Activated T-helper 1 cell treated with anti-CD3 and anti-CD28 coated beads, Interleukin-2, amount 50 U/mL, for 16 hours (primary cell): ENCODE data around the gene NEDD4L.

Experiments
- DNase-seq, 2 donors: peaks; one replicate each; pipeline ENCODE4 v3.0.0-alpha.2; 2020; ENCODE audit warnings: low read depth in 1 of 2, low spot score in 1 of 2

Gene NEDD4L

GRCh38 chr18:58205443-58206160 lies 161.6 kb downstream of the NEDD4L start:
- DNase-seq = no peak

GRCh38 chr18:58207520-58208152 lies 163.6 kb downstream of the NEDD4L start:
- no peak for DNase-seq

GRCh38 chr18:58208207-58208932 lies 164.3 kb downstream of the NEDD4L start:
- no peak for DNase-seq

DNA sequence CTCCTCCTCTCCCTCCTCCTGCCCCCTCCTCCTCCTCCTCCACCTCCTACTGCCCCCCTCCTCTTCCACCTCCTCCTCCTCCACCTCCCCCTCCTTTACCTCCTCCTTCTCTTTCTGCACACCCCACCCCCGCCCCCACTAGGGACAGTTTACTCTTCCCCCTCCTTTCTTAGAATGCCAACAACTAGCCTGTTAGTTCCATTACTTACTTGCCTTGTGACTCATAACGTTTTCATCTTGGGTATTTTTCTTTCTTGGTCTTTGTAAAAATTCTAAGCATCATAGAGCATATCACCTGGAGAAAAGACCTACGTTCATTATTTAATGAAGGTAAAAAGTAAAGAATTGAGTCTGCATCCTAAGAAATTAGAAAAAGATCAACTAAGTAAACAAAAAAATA lies 165.3 kb downstream of the NEDD4L start:
- no peak for DNase-seq

DNA sequence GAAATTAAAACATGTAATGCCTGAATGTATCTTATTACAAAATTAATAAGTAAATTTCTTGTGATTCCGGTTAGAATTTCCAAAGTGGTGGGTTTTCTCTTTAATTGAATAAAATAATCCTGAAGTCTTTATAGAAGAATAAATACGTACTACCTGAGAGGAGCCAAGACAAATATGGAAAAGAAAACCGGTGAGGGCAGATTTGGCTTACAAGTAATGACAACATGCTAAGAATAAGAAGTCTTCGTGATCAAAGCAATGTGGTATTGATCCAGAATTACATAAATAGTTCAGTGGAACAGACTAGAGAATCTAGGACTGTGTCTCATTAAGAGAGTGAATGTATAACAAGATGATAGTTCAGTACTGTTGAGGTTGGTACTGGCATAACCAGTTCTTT lies 167.5 kb downstream of the NEDD4L start:
- no peak for DNase-seq

DNA sequence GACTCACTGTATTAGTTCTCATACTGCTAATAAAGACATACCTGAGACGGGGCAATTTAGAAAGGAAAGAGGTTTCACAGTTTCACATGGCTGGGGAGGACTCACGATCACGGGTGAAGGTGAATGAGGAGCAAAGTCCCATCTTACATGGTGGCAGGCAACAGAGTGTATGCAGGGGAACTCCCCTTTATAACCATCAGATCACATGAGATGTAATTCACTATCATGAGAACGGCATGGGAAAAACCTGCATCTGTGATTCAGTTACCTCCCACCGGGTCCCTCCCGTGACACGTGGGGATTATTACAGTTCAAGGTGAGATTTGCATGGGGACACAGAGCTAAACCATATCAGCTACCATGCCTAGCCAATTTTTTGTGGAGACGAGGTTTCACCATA lies 168.2 kb downstream of the NEDD4L start:
- DNase-seq = no peak

DNA sequence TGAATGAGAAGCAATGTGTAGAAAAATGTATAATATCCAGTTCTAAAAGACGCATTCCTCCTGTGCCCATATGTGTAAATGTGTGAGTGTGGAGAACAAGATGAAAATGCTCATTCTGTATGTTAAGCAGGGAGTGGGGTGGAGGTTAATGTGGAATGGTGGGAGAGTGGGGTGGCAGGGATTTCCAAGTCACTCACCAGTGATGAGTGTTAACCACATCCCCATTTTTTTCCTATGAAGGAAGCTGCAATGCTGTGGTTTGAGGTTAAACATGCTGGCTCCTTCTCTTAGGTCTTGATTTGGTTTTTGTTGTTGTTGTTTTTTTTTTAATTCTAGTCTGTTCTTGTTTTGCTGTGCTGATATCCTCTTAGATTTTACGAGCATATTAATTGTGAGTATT lies 169.4 kb downstream of the NEDD4L start:
- DNase-seq = no peak

DNA sequence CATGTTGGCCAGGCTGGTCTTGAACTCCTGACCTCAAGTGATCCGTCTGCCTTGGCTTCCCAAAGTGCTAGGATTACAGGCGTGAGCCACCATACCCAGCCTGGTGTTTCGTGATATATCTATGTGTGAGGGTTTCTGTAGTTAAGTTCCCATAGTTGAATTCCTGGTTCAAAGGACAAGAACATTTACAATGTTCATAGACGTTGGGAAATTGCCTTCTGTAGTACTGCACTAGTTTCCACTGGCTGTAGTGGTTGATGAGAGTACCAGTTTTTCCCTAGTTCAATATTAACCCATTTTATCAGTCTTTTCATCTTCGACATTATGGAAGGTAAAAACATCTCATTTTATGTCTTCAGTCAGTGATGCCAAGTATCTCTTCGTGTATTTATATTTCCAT lies 171.0 kb downstream of the NEDD4L start:
- no peak for DNase-seq

GRCh38 chr18:58216071-58216481 lies 172.1 kb downstream of the NEDD4L start:
- no peak for DNase-seq

DNA sequence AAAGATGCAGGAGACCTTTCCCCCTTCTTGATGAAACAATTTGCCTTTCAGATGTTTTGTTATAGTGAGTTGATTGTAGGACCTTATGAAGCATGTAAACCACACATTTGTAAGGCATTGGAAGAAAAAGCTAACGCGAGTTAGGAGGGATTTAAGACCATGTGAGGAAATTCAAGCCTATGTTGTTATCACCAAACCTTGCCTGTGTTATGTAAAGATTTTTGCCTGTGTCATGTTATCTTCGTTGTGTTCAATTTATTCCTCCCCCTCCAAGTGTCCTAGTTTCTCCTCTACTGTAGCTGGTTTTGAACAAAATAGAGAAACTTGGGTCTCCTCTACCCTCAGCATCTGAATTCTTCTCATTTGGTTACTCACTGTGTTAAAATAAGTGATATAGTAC lies 173.0 kb downstream of the NEDD4L start:
- DNase-seq = no peak

- no peak for DNase-seq
These were observed 174.1 kb downstream of the NEDD4L start for GRCh38 chr18:58218117-58218516.

DNA sequence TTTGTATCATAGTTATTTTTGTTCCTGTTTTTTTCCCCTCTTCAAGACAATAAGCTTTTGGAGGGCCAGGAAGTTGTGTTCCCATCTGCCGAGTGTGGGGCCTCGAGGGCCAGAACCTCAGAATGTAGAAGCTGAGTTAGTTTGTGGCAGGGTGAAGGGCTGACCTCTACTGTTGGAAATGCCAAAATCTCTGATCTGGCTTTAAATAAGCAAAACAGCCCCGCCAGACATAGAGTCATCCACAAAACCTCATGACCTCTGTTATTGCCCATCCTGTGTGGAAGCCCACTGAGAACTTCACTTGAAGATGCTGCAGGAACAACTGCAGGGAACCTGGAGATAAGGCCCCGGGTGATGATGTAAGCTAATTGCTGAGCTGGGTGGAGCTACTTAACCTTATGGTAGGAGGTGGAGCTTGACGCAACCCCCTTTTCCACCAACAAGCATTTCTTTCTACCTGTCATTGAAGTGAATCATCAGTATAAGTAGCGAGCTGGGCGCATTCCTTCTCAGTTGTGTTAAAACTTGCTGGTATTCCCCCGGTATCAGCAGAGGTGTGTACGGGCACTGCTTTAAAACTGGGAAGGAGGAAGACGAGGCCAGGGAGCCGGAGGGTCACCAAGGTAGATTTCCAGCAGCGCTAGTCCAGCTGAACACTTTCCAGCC lies 177.2 kb downstream of the NEDD4L start:
- no peak for DNase-seq

DNA sequence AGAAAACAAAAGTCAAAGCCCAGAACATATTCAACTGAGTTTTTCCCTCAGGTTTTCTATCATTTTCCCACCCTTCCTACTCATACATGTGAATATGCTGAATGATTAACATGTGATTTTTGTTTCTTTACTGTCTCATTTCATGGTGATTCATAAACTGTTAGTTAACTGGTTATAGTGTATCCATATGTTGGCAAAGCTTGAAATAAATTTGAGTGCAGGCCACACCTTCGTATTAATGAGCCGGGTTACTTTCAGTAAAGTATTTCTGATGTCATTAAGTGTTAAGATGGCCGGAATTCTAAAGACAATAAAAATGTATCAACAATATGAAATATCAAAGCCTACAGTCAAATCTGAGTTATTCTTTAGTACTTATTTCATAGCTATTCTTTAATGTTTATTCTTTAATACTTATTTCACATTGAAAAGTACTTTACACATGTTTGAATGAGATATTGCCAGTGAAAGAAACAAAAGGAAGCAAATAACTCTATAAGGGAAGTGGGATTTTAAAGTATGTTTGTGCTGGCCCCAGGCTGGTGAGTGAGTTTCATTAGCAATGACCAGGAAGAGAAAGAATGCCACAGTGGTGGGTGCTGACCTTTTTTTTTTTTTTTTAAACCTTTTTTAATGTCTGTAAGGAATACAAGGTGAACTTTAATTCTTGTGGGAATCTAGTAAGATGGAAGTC lies 178.6 kb downstream of the NEDD4L start:
- no peak for DNase-seq

- no peak for DNase-seq
These were observed 179.8 kb downstream of the NEDD4L start for GRCh38 chr18:58223717-58224424.

- no peak for DNase-seq
These were observed 180.4 kb downstream of the NEDD4L start for GRCh38 chr18:58224425-58224750.

DNA sequence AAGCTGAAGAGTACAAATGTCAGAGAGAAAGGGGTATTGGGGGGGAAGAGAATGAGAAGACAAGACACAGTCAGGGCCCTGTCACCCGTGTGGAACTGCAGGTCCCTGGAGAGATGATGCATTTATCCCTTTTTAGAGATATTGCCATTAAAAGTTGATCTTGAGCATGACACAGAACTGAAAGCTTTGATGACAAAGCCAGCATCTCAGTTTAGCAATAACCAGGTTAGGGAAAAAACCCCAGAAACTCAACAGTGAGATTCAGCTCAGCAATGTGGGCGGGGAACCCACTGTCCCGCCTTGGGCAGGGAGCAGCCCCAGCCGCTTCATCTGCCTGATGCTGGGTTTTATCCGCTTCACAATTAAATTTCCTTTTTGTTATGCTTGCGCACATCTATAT lies 181.1 kb downstream of the NEDD4L start:
- DNase-seq = no peak

- no peak for DNase-seq
These were observed 182.4 kb downstream of the NEDD4L start for GRCh38 chr18:58226429-58226828.

- DNase-seq = no peak
These were observed 183.4 kb downstream of the NEDD4L start for GRCh38 chr18:58227361-58227930.

DNA sequence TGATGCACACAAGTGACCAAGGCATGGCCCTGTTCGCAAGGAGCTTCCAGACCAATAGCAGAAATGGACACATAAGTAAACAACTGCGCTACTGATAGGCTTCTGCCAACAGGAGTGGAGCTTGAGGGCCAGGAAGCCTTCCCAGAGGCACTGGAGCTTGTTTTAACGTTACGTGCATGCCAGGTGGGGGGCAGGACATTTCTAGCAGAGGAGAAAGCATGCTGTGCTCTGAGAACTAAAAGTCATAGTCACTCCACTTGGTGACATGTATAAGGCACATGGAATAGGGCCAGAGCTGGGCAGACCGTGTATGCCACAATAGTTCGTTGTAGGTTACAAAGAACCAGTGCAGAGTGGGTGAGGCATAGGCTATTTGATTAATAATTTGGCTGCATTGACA lies 184.2 kb downstream of the NEDD4L start:
- DNase-seq = no peak

- no peak for DNase-seq
These were observed 184.7 kb downstream of the NEDD4L start for GRCh38 chr18:58228762-58229161.
